Midbrain (tissue), 1 donor: ENCODE measurements around the gene RB1.
"Not testable (repeated sequence)": the region's sequence is repeated elsewhere in the genome, so short reads cannot be mapped to it uniquely, and the experiment has no call there.

Experiments
- DNase-seq: peaks from one replicate; lab custom pipeline; 2025; lab: John Stamatoyannopoulos, UW

Gene RB1

GRCh38 chr13:48349525-48349924 lies 46.0 kb downstream of the RB1 start:
- DNase-seq = no peak

GRCh38 chr13:48353590-48353989 lies 50.0 kb downstream of the RB1 start:
- DNase-seq = no peak

- not testable (repeated sequence) for DNase-seq
Measured at GRCh38 chr13:48355524-48355923, 52.0 kb downstream of the RB1 start.

GRCh38 chr13:48356750-48357149 lies 53.2 kb downstream of the RB1 start:
- DNase-seq = no peak

GRCh38 chr13:48369988-48370387 lies 66.4 kb downstream of the RB1 start:
- no peak for DNase-seq

- DNase-seq = no peak
Measured at GRCh38 chr13:48370815-48371214, 67.3 kb downstream of the RB1 start.

GRCh38 chr13:48377857-48378256 lies 74.3 kb downstream of the RB1 start:
- no peak for DNase-seq

GRCh38 chr13:48380581-48380980 lies 77.0 kb downstream of the RB1 start:
- no peak for DNase-seq

GRCh38 chr13:48383384-48383783 lies 79.8 kb downstream of the RB1 start:
- no peak for DNase-seq

GRCh38 chr13:48386816-48387215 lies 83.3 kb downstream of the RB1 start:
- no peak for DNase-seq

- no peak for DNase-seq
Measured at GRCh38 chr13:48391257-48391656, 87.7 kb downstream of the RB1 start.

- no peak for DNase-seq
Measured at GRCh38 chr13:48393030-48393697, 89.6 kb downstream of the RB1 start.

- no peak for DNase-seq
Measured at GRCh38 chr13:48393698-48394085, 90.1 kb downstream of the RB1 start.

GRCh38 chr13:48397744-48398143 lies 94.2 kb downstream of the RB1 start:
- DNase-seq = no peak

GRCh38 chr13:48398450-48399095 lies 95.0 kb downstream of the RB1 start:
- no peak for DNase-seq

- DNase-seq = no peak
Measured at GRCh38 chr13:48400090-48400694, 96.6 kb downstream of the RB1 start.

- no peak for DNase-seq
Measured at GRCh38 chr13:48400850-48401291, 97.3 kb downstream of the RB1 start.

- no peak for DNase-seq
Measured at GRCh38 chr13:48401480-48401879, 97.9 kb downstream of the RB1 start.

GRCh38 chr13:48402325-48402932 lies 98.9 kb downstream of the RB1 start:
- DNase-seq = no peak

GRCh38 chr13:48403151-48403631 lies 99.6 kb downstream of the RB1 start:
- DNase-seq = no peak

GRCh38 chr13:48403913-48404312 lies 100.4 kb downstream of the RB1 start:
- no peak for DNase-seq

GRCh38 chr13:48404952-48405351 lies 101.4 kb downstream of the RB1 start:
- DNase-seq = no peak

GRCh38 chr13:48405875-48406274 lies 102.3 kb downstream of the RB1 start:
- DNase-seq = no peak
